GM18858 (cell line): Measurements from ENCODE around the gene SV2B.

ENCODE experiments used
- ATAC-seq: cut with Tn5 transposase; IDR thresholded peaks from one replicate; pipeline ENCODE4 v1.9.1; 2021; ENCODE audit not compliant: unreplicated experiment

SV2B gene

DNA sequence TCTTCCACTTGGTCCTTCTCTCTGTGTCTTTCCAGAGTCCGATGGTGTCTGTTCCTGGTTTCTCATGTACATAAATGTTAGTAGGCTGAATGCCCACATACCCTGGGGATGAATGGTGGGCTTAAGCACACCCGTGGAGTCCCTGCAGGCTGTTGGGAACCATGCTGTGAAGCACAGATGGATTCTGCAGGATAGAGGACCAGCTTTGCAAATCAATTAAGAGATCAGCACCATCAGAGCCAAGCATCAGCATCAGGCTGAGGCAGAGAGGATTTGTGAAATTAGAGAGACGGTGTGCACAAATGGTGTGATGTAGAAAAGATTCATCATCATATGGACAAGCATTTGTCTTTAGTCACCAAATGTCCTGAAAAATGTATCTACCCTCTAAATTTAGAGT lies 127.1 kb downstream of the SV2B start:
- no peak for ATAC-seq

DNA sequence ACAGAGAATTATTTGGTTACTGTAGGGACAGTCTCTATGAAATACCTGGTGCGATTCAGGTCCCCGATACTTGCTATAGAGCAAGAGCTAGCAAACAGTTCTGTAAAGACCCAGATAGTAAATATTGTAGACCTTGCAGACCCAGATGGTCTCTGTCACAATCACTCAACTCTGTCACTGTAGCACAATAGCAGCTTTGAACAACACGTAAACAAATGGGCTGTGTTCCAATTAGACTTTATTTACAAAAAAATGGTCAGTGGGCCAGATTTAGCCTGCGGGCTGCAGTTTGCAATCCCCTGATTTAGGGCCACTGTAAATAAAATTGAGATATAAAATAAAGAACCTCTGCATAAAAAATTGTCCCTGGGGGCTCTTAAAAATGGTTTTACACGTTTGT lies 127.7 kb downstream of the SV2B start:
- no peak for ATAC-seq

DNA sequence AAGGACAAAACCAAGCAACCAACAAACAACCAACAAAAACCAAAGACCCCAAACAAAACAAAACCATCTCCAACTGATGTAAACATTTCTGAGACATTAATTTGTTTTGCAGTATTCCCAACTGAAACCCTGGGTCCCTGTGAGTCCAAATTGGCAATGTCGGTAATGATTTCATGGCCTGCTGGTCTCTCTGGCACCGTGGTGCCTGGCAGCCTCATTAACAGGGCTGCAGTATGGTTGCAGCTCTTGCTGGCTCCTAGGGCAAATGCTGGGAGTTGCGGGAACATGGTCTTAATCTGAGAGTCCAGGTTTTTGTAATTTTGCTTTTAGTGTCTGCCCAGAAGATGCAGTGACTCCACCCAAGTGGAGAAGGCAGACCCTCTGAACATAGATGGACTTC lies 128.3 kb downstream of the SV2B start:
- ATAC-seq = no peak

DNA sequence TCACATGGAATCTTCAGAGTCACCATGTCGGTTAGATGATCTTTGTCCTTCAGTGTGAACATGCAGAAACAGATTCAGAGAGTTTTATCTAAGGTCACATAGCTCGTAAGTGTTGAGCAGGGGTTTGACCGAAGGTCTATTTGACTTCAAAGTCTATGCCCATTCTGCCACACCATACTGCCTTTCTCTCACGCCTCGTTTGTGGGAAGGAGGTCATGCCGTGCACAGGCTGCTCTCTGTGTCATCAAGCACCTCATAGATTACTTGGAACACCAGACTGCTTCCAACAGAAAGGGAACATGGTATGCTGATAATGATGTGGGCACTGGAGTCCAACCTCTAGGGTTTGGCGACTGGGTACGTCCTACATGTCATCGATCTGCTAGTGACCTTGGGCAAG lies 128.8 kb downstream of the SV2B start:
- no peak for ATAC-seq

DNA sequence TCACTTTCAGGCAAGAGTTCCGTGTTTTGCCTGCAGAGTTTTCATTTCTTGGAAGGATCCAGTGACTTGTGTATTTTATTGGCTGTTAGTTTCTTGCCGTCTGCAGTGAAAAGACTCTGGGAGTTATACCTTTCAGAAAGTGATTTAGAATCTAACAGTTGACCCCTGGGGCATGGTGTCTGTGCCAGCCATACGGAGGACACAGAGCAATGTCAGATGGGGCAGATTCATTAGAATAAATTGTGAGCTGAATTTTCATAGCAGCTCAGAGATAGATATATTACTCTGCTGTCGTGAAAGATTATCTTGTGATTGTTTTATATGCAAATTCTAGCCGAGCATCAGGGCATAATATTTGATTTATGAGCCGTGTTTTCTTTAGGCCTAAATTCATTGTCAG lies 131.6 kb downstream of the SV2B start:
- no peak for ATAC-seq

DNA sequence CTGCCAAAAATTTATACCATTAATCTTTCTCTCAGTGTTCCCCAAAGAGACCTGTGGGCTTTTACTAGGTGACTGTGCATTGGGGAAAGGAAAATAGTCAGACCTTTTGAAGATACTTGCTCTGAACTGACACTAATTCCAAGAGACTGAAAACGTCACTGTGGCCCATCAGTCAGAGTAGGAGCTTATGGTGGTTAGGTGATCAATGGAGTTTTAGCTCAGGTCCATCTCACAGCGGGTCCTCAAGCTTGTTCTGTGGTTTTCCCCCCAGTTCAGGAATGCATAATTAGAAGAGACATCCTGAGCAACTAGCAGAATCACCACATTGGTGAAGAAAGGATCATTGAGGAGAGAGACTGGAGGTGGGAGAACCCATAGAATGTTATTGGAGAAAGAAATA lies 134.7 kb downstream of the SV2B start:
- ATAC-seq = no peak

DNA sequence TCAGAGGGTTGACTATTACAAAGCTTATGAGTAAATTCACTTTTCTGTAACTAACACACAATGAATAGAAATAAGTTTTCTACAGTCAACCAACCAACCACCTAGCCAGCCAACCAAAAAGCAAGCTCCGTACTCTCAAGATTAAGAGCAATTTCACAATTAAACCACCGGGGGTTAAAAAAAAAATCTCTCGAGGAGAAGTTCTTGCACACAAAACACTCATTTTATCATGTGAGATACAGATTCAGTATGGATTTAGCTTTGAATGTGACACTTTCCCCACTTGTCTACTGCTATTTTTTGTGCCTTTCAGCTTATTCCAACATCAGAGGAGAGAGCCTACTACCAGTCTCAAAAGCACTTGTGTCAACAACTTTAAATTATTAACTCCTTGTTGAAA lies 135.3 kb downstream of the SV2B start:
- ATAC-seq = no peak

DNA sequence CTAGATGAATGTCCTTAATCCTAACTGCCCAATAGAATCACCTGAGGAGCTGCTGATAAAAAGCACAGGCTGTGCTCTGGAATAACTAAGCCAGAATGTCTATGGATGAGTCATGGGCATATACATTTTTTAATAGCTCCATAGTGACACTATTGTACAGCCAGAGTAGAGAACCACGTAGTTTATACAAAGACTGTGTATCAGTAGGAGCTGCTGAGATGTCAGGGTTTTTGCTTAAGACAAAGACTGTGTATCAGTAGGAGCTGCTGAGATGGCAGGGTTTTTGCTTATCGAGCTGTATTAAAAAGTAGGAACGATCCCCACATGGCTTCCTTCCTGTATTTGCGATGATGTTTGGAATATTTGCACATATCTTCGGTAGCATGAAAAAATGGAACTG lies 137.4 kb downstream of the SV2B start:
- no peak for ATAC-seq

DNA sequence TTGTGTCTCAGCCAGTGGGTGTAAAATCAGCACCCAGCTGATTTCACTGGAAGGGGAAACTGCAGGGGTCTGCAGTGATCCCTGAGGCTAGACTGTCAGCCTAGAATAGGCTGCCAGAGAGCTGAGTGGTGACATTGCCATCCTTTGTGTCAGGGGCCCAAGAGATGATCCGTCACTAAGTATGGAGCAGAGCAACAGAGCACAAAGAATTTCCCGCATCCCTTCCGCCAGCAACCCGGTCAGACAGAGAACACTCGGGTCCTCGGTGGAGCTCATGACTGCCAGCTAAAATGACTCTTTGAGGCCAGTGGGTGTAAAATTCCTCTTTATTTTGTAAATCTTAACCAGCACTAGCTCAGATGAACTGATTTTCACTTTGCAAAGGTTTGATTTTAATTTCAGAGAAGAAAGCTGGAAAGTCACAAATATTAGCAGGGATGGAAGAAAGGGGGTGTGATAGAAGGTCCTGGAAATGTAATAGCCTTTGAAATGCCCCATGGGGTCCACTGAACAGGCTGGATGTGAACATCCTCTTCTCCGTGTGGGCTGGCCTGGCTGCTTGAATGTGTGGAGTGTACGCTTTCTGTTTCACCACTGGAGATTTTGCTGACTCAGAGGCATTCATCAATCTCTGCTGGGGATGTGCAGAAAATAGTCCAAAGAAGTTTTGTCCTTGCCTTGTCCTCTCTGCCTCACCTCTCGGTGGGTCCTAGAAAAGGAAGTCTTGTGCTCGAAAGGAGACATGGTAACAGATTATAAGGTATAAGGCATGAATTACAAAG lies 138.8 kb downstream of the SV2B start:
- no peak for ATAC-seq

DNA sequence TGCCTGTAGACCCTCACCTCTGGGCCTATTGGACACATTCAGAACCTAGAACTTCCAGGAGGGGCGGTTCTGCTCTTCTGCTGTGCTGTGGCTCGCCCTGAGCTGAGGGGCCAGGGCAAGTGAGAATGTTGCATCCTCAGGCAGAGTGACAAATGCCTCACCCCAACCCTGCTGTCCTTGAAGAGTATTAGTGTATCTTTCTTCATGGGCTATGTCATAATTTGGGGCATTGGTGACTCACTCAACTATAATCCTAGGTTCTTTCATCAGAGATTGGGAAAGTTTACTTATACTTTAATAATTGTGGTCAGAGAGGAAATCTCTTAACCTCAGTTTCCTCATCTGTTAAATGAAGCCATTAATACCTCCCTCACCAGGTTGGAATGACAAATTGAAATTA lies 143.8 kb downstream of the SV2B start:
- ATAC-seq = no peak

DNA sequence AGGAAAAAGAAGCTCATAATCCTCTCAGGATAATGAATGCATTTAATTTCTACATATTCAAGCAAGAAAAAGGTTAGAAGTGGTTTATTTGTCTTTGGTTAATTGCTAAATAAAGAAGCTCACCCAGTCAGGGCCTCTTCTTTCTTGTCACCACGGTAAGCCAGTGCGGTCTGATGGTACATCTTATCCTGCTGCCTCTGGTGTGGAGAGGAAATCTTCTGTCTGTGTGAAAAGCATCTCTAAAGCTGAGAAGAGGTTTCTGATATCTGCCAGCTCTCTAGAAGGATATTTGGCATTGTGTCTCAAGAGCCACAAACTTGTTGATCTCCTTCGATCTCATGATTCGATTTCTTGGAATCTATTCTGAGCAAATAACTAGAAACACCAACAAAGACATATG lies 144.9 kb downstream of the SV2B start:
- ATAC-seq = no peak

DNA sequence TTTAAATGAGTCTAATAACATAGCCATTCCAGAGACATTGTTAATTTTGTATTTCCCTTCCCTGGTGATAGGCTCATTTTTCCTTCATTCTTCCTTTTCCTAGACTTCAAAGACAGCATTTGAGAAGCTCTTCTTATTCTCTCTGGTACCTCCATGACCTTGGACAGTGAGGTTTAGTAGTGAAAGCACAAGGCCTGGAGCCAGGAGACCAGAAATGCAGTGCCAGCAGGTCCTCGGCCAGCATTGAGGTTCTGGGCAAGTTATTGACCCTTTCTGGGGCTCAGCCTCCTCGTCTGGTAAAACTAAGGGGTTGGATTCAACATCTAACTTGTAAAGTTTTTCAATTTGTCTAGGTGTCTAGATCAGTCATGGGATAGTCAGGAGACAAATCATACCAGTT lies 146.9 kb downstream of the SV2B start:
- no peak for ATAC-seq

DNA sequence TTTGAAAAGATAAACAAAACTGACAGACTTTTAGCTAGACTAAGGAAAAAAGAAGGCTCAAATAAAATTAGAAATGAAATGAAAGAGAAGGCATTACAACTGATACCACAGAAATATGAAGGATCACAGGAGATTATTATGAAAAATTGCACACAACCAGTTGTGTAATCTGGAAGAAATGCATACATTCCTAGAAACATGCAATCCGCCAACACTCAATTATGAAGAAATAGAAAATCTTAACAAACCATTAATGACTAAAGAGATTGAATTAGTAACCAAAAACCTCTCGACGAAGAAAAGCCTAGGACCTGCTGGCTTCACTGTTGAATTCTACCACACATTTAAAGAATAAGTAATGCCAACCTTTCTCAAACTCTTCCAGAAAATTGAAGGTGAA lies 149.5 kb downstream of the SV2B start:
- no peak for ATAC-seq

DNA sequence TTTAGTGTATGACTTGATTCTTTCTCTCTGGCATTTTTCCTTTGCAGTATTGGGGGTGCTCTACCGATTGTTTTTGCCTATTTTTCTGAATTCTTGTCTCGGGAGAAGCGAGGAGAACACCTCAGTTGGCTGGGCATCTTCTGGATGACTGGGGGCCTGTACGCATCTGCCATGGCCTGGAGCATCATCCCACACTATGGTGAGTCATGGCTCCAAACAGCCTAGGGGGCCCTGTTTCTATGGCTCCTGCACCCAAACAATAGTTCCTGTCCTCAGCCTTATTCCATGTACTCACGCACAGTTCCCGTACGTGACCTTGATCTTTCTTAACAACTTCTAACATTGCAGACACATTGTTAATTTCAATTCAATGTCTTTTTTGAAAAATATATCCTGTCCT lies 152.3 kb downstream of the SV2B start:
- ATAC-seq = no peak

DNA sequence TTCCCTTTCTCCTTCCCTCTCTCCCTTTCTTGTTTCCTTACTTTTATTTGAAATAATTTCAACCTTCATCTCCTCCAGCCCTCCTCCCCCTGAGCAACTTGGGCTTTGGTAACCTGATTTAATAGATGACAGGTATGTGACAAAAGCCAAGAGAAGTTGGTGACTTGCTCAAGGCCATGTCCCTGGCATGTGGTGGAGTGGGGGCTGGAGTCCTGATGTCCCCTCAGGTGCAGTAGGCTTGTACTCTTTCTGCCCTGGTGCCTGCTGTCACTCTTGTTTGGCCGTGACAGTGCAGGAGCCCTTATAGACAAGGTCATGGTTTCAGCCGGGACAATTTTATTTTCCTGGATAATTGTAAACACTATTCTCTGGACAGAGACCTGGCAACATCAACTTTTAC lies 152.7 kb downstream of the SV2B start:
- ATAC-seq = no peak

DNA sequence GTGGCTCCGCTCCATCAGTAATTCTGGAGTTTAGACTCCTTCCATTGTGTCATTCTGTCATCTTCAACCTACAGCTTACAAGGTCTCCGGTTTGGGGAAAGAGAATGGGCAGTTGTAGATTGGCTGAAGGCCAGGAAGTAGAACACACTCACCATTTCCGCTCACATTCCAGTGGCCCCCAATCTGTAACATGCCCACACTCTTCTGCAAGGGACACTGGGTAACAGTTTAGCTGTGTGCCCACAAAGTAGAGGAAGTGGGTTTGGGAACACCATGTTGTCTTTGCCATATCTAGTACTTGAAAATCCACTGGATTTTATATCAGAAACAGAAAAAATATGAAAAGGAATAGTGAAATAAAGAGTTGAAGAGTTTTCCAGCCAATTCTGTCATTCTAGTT lies 153.5 kb downstream of the SV2B start:
- ATAC-seq = no peak

DNA sequence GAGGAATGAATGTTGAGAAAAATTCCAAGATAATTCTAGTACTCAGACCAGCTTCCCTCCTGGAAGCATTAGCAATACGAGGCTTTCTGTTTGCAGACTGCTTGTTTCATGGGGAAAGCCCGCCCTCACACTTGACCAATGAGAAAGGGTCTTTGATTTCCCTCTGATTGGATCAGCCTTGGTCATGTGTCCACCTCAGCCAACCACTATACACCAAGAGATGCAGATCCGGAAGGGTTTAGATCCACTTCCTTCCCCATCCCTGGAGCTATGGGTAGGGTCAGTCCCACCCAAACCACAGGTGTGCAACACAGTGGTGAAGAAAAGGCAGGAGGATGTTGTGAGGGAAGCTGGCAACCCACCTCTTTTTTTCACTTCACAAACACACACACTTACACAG lies 154.7 kb downstream of the SV2B start:
- no peak for ATAC-seq

DNA sequence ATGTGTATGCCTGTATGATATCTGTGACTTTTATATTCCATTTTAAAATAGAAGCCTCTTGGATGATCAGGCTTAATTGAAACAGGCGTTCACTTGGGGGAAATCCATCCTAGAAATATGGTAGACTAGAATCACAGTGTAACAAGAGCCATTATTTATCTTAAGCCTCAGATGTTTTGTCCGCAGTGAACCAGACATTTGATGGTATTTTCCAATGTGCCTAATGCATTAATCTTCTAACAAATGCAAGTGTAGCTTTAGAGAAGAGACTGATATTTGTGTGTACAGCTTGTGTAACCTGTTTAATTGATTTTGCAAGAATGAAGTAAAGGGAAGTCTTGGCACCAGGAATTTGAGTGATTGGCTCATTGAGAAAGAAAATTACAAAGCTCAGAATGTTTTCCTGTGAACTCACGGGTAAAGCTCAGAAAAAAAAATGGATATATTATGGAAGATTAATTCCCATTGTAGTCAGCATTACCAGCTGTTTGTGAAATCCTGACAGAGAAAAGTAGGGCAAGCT lies 155.7 kb downstream of the SV2B start:
- ATAC-seq = no peak

DNA sequence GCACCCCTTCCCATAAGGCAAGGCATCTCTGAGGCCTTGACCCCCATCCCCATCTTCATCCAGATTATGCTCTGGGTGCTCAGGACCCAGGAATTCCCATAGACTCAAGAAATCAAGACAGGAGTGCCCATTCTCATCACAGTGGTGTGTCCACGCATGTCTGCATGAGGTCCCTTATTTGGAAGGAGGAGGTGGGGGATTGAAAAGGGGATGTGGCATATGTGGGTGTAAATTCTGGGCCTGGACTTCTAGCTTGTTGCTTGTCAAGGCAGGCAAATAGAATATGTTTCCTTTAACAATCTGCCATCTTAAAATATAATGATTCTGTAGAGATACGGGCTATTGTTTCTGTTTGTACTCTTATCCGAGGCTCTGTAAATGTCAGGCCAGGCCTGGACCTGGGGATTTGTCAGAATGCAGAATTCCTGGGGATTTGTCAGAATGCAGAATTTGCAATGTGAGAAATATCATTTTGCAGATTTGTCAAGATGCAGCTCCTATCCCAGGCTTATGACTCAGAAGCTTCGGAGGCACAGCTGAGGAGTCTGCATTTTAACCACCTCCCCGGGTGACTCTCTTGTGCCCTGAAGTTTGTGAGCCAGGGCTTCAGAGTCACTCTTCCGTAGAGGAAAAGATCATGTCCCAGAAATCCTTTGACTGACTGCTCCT lies 157.8 kb downstream of the SV2B start:
- ATAC-seq = no peak

DNA sequence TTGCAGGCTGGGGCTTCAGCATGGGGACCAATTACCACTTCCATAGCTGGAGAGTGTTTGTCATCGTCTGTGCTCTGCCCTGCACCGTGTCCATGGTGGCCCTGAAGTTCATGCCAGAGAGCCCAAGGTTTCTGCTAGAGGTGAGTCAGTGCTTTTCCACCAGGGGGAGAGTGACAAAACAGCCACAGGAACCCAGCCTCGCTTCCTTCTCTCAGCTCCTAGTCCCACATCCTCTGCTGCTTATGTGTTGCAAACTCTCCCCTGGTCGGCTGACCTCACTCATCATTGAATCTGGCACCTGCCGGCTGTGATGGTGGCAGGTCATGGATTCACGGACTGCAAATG lies 158.3 kb downstream of the SV2B start:
- ATAC-seq = no peak

DNA sequence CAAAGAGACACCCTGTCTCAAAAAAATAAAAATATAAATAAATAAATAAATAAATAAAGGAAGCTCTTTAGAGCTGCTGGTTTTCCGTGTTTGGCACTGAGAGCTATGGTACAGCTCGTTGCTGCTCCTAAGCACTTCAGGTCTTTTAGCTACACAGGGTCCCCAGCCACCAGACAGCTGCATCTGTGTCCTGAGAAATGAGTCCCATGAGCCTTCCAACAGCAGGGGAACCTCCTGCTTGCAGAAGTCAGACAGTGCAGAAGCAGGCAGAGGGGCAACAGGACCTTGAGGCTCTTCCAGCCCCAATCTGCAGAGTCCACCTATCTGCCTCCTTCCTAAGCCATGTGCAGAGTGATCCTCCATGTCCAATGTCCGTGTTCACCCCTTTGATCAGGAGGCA lies 159.0 kb downstream of the SV2B start:
- ATAC-seq = no peak

DNA sequence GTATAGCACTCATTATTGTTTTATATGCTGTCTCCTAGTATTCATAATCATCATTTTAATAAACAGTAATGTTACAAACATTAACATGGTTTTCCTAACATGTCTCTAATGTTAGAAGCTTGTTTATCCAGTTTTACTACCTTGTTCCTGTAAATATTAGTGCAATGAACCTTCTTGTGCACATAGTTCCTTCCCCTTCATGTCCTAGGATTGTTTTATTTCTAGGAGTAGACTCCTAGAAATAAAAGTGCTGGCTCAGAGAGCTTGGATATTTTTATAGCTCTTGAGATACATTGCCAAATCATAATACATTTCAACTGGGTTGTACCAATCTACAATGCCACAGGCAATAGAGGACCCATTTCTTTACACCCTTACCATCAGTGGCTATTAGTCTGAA lies 161.3 kb downstream of the SV2B start:
- ATAC-seq = no peak
